HAP-1 (cell line): ENCODE results near the gene BMP7.

Experiments
- DNase-seq, 2 experiments: peaks; one replicate each; pipeline ENCODE4 v3.0.0-alpha.2; 2016 to 2020; ENCODE audit warnings: low spot score in 2 of 2
- H3K27me3 ChIP-seq: fragments of 250-450 bp; sonication (Bioruptor Pico); 2 replicates; pipeline ENCODE4 v1.5.1; 2020; ENCODE audit warnings: low read depth, mild to moderate bottlenecking, moderate library complexity
- H3K36me3 ChIP-seq: fragments of 250-450 bp; sonication (Bioruptor Pico); replicated peaks from 2 replicates; pipeline ENCODE4 v1.5.1; 2020; ENCODE audit warnings: mild to moderate bottlenecking
- H3K4me1 ChIP-seq: fragments of 250-450 bp; sonication (Bioruptor Pico); 2 replicates; pipeline ENCODE4 v1.5.1; 2020; ENCODE audit warnings: mild to moderate bottlenecking
- H3K4me3 ChIP-seq: fragments of 250-450 bp; sonication (Bioruptor Pico); 2 replicates; pipeline ENCODE4 v1.5.1; 2020; ENCODE audit warnings: mild to moderate bottlenecking, moderate library complexity
- H3K9me3 ChIP-seq: fragments of 250-450 bp; sonication (Bioruptor Pico); 2 replicates; pipeline ENCODE4 v1.5.1; 2020; ENCODE audit warnings: mild to moderate bottlenecking, moderate library complexity
- in situ Hi-C: fragments of 300-500 bp; cut with MboI; formaldehyde crosslinking; loops from 3 replicates; pipeline ENCODE4 v1.14.3; 2020; ENCODE audit warnings: low sequenced_read_pairs, inconsistent platforms, mixed read lengths

The BMP7 gene

DNA sequence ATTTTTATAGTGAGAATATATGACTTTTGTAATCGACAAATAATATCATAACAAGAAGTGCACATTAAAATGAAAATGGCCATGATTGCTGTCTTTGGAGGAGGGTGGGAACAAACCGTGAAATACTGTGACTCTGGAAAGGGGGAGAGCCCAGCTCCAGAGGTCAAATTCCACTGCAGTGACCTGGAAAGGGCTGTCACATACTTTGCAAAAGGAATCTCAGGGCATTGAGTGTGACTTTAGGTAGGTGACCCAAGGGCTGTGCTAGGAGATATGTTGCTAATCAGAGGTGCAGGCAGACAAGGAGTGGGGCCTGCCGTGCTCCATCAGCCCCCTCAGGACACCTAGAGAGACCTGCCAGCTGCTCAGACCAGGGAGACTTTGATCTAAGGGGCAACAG, 28.1 kb upstream of the BMP7 start:
- H3K9me3 ChIP-seq, result no peaks in the 10 kb centered on the region
- H3K4me1 ChIP-seq, result peaks cover 8% of the 10 kb centered on the region
- H3K36me3 ChIP-seq, result no peaks in the 10 kb centered on the region
- in situ Hi-C loops, result no loop called here
- peaks cover 61% of the 10 kb centered on the region for H3K27me3 ChIP-seq
- no peak for DNase-seq
- H3K4me3 ChIP-seq, result no peak overlapping the region

DNA sequence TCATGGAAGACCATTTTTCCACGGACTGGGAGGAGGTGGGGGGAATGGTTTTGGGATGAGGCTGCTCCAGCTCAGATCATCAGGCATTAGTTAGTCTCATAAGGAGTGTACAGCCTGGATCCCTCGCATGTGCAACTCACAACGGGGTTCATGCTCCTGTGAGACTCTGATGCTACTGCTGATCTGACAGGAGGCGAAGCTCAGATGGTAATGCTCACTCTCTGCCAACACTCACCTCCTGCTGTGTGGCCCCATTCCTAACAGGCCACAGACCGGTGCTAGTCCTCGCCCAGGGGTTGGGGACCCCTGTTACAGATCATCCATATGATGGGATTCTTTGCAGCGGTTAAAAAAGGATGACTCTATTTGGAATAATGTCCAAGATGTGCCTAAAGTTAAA, 27.6 kb upstream of the BMP7 start:
- Histone ChIP-seq H3K36me3 (no peaks in the 10 kb centered on the region), H3K4me3 (no peak overlapping the region), H3K27me3 (peaks cover 62% of the 10 kb centered on the region), H3K4me1 (peaks cover 12% of the 10 kb centered on the region), H3K9me3 (no peaks in the 10 kb centered on the region)
- in situ Hi-C loops, result no loop called here
- DNase-seq, result no peak

DNA sequence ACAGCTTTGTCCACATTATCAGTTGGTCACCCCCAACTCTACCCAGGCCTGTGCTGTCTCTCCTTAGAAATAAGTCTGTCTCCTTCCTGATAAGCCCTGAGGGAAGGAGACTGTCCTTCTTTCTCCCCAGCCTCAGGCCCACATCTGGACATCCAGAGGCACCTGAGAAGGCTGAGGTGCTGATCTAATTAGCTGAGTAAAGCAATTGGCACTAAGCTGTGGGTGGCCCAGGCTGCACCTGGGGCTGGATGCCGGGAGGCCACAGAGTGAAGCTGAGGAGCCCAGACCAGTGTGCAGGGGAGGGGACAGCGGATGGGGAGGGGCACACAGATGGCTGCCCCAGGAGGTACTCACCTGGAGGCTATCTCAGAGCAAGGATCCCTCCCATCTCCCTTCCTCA, 26.2 kb upstream of the BMP7 start:
- H3K9me3 ChIP-seq, result no peaks in the 10 kb centered on the region
- peaks cover 76% of the 10 kb centered on the region for H3K27me3 ChIP-seq
- DNase-seq, result no peak
- no peak overlapping the region for H3K4me3 ChIP-seq
- H3K36me3 ChIP-seq, result no peaks in the 10 kb centered on the region
- H3K4me1 ChIP-seq, result peaks cover 15% of the 10 kb centered on the region
- in situ Hi-C loops, result no loop called here

DNA sequence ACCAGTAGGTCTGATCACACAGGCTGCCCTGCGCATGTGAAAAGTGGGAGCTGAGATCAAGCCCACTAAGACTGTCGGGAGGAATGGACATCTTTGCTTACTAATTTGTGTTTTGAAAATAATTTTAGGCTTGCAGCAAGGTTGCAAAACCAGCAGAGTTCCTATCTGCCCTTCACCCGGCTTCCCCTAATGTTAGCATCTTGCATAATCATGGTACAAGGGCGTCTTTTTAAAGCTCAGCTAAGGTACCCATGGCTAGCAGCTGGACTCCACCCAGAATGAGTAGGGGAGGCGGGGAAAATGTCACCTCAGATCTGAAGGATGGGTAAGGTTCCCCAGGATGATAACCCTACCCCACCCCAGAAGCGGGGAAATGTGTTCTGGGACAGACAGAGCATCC, 25.3 kb upstream of the BMP7 start:
- DNase-seq, result no peak
- no peak overlapping the region for H3K4me3 ChIP-seq
- in situ Hi-C loops, result no loop called here
- no peaks in the 10 kb centered on the region for H3K36me3 ChIP-seq
- H3K27me3 ChIP-seq, result peaks cover 85% of the 10 kb centered on the region
- H3K9me3 ChIP-seq, result no peaks in the 10 kb centered on the region
- peaks cover 15% of the 10 kb centered on the region for H3K4me1 ChIP-seq

DNA sequence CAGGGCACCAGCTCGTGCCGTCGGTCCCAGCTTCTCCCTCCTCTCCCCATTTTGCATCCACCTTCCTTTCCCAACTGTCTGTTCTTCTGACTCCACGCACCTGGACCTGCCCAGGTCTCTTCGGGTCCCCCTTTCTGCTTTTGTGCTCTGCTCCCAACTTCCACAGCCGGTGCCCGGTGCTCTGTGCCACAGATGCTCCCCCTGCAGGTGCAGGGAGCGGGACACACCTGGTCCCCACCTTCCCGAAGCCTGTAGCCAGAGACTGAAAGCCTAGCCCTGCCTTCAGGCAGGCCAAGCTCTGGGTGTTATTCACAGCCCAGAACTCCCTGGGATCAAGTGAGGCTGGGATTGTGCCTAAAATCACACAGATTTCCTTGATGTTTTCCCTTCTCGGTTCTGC, 24.6 kb upstream of the BMP7 start:
- Histone ChIP-seq H3K9me3 (no peaks in the 10 kb centered on the region), H3K36me3 (no peaks in the 10 kb centered on the region), H3K27me3 (peaks cover 92% of the 10 kb centered on the region), H3K4me3 (no peak overlapping the region), H3K4me1 (peaks cover 15% of the 10 kb centered on the region)
- DNase-seq, result no peak
- in situ Hi-C loops, result no loop called here

DNA sequence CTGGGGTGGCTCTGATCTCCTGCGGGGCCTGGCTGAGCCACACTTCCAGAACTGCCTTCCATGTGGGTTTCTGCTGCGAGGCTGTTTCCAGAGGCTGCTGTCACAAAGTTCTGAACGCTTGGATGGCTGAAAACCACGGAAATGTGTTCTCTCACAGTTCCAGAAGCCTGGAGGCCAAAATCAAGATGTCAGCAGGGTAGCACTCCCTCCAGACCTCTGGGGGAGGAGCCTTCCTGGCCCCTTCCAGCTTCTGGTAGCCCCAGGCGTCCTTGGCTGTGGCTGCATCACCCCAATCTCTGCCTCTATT, 23.7 kb upstream of the BMP7 start:
- DNase-seq, result no peak
- in situ Hi-C loops, result no loop called here
- H3K4me1 ChIP-seq, result peaks cover 15% of the 10 kb centered on the region
- H3K4me3 ChIP-seq, result no peak overlapping the region
- H3K27me3 ChIP-seq, result peaks cover 86% of the 10 kb centered on the region
- H3K36me3 ChIP-seq, result no peaks in the 10 kb centered on the region
- no peaks in the 10 kb centered on the region for H3K9me3 ChIP-seq

DNA sequence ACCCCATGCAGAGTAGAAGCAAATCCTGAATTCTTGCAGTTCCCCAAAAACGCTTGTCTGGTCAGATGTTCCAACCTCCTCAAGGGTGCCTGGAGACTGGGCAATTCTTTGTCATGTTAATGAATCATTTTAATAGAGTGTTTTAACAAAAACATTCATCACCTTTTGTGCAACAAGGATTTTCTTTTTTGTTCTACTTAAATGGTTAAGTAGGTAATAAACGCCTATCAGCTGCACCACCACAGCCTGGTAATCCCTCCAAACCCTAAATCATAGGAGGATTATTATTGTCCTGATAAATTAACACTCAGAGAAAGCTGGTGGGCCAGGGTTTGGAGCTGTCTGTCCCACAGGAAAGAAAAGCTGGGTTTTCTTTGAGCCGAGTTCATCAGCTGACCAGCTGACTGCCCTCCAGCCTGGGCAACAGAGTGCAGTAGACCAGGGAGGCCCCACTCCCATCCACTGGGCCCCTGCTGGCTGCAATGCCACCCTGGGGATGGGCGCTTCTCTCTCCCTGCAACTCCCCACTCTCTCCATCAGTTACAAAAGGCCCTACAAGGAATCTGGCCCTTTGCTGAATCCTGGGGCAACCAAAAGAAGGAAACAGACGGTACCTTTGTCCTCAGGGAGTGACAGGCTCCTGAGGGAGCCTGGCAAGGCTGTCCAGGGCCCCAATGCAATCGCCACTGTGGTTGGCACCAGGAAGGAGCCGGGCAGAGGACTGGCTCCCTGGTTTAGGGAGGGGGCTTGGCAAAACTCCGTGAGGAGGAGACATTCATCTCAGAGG, 23.1 kb upstream of the BMP7 start:
- in situ Hi-C loops, result no loop called here
- peaks cover 85% of the 10 kb centered on the region for H3K27me3 ChIP-seq
- peak; percentile 63 to 90 for DNase-seq
- H3K36me3 ChIP-seq, result no peaks in the 10 kb centered on the region
- H3K4me3 ChIP-seq, result no peak overlapping the region
- H3K9me3 ChIP-seq, result no peaks in the 10 kb centered on the region
- H3K4me1 ChIP-seq, result peaks cover 15% of the 10 kb centered on the region

DNA sequence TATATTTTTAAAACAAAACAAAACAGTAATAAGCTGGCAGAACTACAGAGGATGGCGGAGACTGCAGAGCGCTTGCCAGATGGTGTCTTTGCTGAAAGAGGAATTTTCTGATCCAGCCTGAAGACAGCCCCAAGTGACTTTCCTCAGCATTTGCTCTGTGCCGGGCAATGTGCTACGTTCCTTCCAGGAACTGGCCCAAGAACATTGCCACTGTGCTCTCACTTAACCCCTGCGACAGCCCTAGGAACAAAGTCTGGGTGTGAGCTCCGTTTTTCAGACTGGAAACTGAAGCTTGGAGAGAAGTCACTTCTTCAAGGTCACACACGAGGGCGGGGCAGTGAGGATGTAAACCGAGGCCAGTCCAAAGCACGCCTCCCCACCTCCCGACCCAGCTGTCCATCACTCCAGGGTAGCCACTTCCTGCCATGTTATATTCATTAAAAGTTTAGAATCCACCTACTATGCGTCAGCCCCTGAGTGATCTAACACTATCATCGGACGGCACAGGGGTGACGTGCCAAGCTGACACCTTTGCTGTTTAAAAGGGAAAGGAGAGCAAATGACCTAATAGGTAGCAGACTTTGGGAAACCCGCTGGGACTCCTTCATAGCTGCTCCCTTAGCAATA, 22.3 kb upstream of the BMP7 start:
- H3K36me3 ChIP-seq, result no peaks in the 10 kb centered on the region
- in situ Hi-C loops, result no loop called here
- peaks cover 15% of the 10 kb centered on the region for H3K4me1 ChIP-seq
- no peak overlapping the region for H3K4me3 ChIP-seq
- peak in 1 of 2 experiments; percentile 33 for DNase-seq
- no peaks in the 10 kb centered on the region for H3K9me3 ChIP-seq
- H3K27me3 ChIP-seq, result peaks cover 87% of the 10 kb centered on the region

DNA sequence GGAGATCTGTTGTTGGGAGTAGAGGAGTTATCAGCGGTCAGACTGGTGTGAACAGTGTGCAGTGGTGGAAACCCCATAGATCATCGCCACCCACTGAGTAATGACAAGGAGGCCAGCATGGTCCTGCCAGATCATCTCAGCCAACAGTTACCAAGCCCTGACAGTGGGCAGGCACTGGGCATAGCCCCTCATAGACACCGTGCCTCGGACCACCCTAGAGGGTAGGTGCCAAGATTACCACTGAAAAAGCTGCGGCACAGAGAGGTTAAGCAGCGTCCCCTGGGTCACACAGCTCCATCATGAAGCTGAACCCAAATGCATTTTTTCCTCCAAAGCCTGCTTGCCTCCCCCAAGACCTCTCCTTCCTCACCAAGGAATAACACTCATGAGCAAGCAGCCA, 21.5 kb upstream of the BMP7 start:
- Histone ChIP-seq H3K27me3 (peaks cover 87% of the 10 kb centered on the region), H3K9me3 (no peaks in the 10 kb centered on the region), H3K4me1 (peaks cover 15% of the 10 kb centered on the region), H3K36me3 (no peaks in the 10 kb centered on the region), H3K4me3 (no peak overlapping the region)
- no peak for DNase-seq
- in situ Hi-C loops, result no loop called here

DNA sequence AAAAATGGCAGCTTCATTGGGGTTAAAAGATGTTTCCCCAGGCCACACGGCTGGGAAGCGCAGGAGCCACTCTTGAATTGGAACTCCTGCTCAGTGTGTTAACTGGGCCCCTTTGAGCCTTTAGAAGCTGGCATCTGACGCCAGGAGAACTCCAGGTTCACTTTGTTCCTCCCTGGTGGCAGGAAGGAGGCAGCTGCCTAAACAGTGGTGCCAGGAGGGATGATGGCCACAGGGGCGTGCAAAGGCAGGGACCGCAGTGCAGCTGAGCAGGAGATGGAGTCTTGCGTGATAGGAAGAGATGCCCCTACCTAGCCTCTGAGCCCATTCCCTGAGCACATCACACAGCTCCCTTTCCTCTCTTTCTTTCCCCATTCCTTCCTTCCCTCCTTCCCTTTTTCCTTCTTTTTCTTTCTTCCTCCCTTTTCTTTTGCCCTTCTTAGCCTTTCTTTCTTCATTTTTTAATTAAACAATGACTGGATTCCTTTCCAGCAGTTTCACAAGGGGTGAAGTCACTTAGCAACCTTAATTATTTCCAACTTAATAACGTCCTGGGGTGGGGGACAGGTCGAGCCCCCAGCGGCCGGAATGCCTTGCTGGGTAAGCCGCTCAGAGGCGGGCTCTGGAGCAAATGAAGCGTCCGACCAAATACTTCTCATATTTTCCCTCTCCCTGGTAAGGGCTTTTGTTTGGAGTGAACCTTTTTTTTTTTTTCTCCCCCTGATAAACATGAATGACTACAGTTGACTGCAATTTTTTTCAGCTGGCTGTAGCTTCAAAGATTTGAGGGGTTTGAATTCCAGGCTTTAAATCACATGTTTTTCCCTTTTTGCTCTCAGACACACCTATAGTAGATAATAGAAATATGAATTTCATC, 20.8 kb upstream of the BMP7 start:
- H3K27me3 ChIP-seq, result peaks cover 87% of the 10 kb centered on the region
- no peaks in the 10 kb centered on the region for H3K9me3 ChIP-seq
- in situ Hi-C loops, result no loop called here
- H3K4me3 ChIP-seq, result no peak overlapping the region
- DNase-seq, result no peak
- no peaks in the 10 kb centered on the region for H3K36me3 ChIP-seq
- peaks cover 15% of the 10 kb centered on the region for H3K4me1 ChIP-seq

DNA sequence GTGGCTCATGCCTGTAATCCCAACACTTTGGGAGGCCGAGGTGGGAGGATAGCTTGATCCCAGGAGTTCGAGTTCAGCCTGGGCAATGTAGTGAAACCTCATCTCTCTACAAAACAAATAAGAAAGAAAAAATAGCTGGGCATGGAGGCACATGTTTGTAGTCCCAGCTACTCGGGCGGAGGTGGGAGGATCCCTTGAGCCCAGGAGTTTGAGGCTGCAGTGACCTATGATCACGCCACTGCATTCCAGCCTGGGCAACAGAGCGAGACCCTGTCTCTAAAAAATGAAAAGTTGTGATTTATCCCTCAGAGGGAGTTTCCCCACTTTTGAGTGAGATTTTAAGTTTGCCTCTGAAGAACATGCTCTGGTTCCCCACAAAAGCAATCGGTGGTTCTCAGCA, 17.4 kb upstream of the BMP7 start:
- in situ Hi-C loops, result no loop called here
- Histone ChIP-seq H3K9me3 (no peaks in the 10 kb centered on the region), H3K36me3 (no peaks in the 10 kb centered on the region), H3K4me3 (no peak overlapping the region), H3K4me1 (peaks cover 2% of the 10 kb centered on the region), H3K27me3 (peaks cover 68% of the 10 kb centered on the region)
- DNase-seq, result no peak

DNA sequence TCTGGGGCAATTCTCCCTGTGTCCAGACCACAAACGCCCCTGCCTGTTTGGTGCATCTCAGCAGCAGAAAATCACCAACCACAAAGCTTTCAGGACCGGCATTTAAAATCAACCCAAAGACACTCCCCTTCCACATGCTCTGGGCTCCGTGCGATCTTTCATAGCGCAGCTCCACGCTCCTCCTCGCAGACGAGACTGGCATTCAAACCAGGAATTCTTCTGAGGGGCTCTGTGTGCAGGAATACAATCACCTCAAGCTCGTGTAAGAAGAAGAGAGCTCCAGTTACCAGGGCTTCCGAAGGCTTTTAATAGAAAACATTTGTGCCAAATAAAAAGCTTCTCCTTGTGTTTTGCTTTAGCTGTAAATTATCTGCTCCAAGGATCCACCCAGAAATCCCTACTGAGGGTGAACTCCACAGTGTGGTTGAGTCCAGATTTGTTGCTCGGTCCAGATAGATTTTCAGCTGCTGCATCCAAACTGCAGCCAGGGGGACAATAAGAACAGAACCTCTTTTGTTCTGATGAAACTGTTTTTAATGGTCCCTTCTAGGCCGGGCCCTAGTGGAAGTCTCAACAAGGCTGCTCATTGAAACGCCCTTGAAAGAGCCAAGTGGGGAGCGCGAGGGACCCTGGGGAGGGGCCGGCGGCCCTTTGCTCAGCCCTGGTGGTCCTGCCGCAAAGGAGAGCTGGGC, 16.4 kb upstream of the BMP7 start:
- H3K9me3 ChIP-seq, result no peaks in the 10 kb centered on the region
- in situ Hi-C loops, result no loop called here
- H3K4me3 ChIP-seq, result no peak overlapping the region
- H3K27me3 ChIP-seq, result peaks cover 64% of the 10 kb centered on the region
- H3K4me1 ChIP-seq, result no peaks in the 10 kb centered on the region
- no peaks in the 10 kb centered on the region for H3K36me3 ChIP-seq
- DNase-seq, result no peak

DNA sequence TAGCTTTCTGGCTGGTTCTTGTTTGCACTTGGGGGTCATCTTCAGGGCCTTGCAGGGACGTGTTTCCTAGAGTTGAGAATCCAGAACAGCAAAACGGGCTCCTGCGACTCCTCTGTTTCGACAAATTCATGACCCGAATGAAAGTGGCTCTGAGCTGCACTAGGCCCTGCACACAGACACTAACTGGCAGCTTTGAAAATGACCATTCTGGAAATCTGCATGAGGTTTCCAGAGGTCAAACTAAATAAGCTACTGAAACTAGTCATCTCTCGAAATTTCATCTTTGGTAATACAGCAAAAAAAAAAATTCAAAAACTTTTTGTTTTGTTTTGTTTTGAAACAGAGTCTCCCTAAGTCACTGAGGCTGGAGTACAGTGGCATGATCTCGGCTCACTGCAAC, 15.5 kb upstream of the BMP7 start:
- no peak overlapping the region for H3K4me3 ChIP-seq
- no peaks in the 10 kb centered on the region for H3K4me1 ChIP-seq
- in situ Hi-C loops, result no loop called here
- no peak for DNase-seq
- H3K27me3 ChIP-seq, result peaks cover 59% of the 10 kb centered on the region
- no peaks in the 10 kb centered on the region for H3K36me3 ChIP-seq
- H3K9me3 ChIP-seq, result no peaks in the 10 kb centered on the region

DNA sequence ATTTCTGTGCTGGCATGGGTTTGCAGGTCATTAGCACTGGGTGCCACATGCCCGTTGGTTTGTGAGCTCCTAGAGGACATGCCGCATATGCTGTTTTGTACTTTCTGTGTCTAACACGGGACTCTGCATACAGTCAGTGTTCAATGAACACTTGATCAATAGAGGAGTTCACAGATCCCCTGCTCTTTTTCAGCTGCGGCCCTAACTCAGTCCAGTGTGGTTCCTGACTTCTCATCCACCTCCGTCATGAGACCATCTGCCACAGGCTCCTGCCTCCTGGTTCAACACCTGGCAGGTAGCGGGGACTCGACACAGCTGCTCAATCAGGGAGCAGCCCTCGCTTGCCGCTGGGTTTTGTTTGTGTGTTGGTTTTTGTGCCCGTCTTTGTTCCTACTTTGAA, 13.8 kb upstream of the BMP7 start:
- in situ Hi-C loops, result no loop called here

More for the DNA sequence above, 13.8 kb upstream of the BMP7 start:
- no peaks in the 10 kb centered on the region for H3K4me1 ChIP-seq
- no peaks in the 10 kb centered on the region for H3K9me3 ChIP-seq
- H3K27me3 ChIP-seq, result peaks cover 50% of the 10 kb centered on the region
- DNase-seq, result no peak
- no peak overlapping the region for H3K4me3 ChIP-seq
- no peaks in the 10 kb centered on the region for H3K36me3 ChIP-seq
